Ishikawa (cell line): ENCODE data around the gene ACYP2.

Experiments
- EP300 ChIP-seq: IDR thresholded peaks from 2 replicates; pipeline ENCODE4 v1.6.1; 2012; ENCODE audit warnings: borderline replicate concordance
- MAX ChIP-seq: IDR thresholded peaks from 2 replicates; pipeline ENCODE4 v1.6.1; 2012
- TAF1 ChIP-seq: IDR thresholded peaks from 2 replicates; pipeline ENCODE4 v1.6.1; 2012; ENCODE audit warnings: low read depth, mild to moderate bottlenecking

- TF ChIP-seq MAX (no peak), EP300 (no peak), TAF1 (no peak)
These were observed 42.9 kb downstream of the ACYP2 start for GRCh38 chr2:54158311-54158710.
